Measurements from ENCODE around the gene SMS. TPM values are rescaled to one million over a fixed set of nuclear protein-coding genes. Genes with fewer than 3 reads are reported as not detected.
A peak's percentile ranks its signal among the peaks of the same experiment; 100 is the strongest.

SMS gene
- total RNA-seq, 1 experiment from 2014 or later = 218 TPM

DNA sequence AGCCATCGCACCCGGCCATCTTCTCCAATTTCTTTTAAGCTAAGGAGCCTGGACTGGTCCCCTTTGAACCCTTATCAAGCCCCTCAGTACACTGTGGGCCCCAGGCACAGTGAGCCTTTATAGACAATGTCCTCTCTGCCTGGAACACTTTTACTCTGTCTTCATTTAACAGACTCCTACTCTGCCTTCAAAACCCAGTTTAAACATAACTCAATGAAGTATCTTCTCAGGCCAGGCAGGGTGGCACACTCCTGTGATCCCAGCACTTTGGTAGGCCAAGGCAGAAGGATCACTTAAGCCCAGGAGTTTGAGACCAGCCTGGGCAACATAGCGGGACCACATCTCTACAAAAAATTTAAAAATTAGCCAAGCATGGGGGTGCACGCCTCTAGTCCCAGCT is 27.5 kb upstream of the SMS start:
- H3K79me2 ChIP-seq (ENCODE audit: low read depth) = no peaks in the 10 kb centered on the region
- DNase-seq = no peak
- no peaks in the 10 kb centered on the region for H3K9me3 ChIP-seq (ENCODE audit: insufficient read depth, low read depth)
- ChIA-PET POLR2A (ENCODE audit: unreplicated experiment) (no interaction called here), CTCF (no interaction called here)
- no peak overlapping the region for H3K27ac ChIP-seq
- BruUV-seq (replicated peaks) = no TSS peak
- H2AFZ ChIP-seq = no peak overlapping the region
- intact Hi-C loops (cut with micrococcal nuclease; ENCODE audit: unreplicated experiment) = no loop called here
- no peaks in the 10 kb centered on the region for H4K20me1 ChIP-seq (ENCODE audit: insufficient read depth)
- H3K4me3 ChIP-seq = no peak overlapping the region
- H3K27me3 ChIP-seq (ENCODE audit: insufficient read depth, low read depth) = no peaks in the 10 kb centered on the region
- no peak overlapping the region for H3K4me2 ChIP-seq
- no peaks in the 10 kb centered on the region for H3K36me3 ChIP-seq (ENCODE audit: low read depth)
- TF ChIP-seq EZH2 (IDR thresholded peaks at IDR 0.05; ENCODE audit: low read depth) = no peak
- TF ChIP-seq, protein P1, sequence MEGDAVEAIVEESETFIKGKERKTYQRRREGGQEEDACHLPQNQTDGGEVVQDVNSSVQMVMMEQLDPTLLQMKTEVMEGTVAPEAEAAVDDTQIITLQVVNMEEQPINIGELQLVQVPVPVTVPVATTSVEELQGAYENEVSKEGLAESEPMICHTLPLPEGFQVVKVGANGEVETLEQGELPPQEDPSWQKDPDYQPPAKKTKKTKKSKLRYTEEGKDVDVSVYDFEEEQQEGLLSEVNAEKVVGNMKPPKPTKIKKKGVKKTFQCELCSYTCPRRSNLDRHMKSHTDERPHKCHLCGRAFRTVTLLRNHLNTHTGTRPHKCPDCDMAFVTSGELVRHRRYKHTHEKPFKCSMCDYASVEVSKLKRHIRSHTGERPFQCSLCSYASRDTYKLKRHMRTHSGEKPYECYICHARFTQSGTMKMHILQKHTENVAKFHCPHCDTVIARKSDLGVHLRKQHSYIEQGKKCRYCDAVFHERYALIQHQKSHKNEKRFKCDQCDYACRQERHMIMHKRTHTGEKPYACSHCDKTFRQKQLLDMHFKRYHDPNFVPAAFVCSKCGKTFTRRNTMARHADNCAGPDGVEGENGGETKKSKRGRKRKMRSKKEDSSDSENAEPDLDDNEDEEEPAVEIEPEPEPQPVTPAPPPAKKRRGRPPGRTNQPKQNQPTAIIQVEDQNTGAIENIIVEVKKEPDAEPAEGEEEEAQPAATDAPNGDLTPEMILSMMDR (conservative IDR thresholded peaks at IDR 0.05) = no peak
- H3K9me2 ChIP-seq (ENCODE audit: insufficient read depth) = no peaks in the 10 kb centered on the region
- H3F3A ChIP-seq (ENCODE audit: insufficient read depth, low read depth) = no peaks in the 10 kb centered on the region
- no peaks in the 10 kb centered on the region for H3K4me1 ChIP-seq (replicated peaks; ENCODE audit: insufficient read depth)

DNA sequence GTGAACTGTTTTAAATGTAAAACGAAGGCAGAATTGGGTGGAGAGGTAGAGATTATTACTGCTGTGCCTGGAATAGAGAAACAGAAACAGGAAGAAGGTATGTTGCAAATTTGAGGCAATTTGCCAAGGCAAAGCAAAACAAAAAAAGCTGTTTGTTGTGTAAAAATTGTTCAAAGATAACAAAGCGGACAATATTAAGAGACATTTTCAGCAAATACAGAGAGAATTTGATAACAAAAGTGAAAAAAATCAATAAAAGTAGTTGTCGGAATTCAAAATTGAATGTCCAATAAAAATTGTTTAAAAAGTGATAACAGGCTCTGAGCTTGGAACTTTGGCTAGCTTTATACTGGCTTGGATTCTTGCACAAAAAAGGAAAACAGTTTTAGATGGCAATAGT is 14.4 kb upstream of the SMS start:
- peaks cover 15% of the 10 kb centered on the region for H3F3A ChIP-seq (ENCODE audit: insufficient read depth, low read depth)
- H3K27me3 ChIP-seq (ENCODE audit: insufficient read depth, low read depth) = no peaks in the 10 kb centered on the region
- no peak overlapping the region for H3K4me3 ChIP-seq
- POLR2A ChIA-PET (ENCODE audit: unreplicated experiment) = interaction anchor here (0.6 to 0.8 kb wide), 3 partner anchors 14 to 78 kb away, joined by 3 to 22 read pairs (median 5); no protein-coding TSS in a partner anchor
- no peaks in the 10 kb centered on the region for H3K36me3 ChIP-seq (ENCODE audit: low read depth)
- CTCF ChIA-PET = no interaction called here
- no peaks in the 10 kb centered on the region for H3K79me2 ChIP-seq (ENCODE audit: low read depth)
- intact Hi-C loops (cut with micrococcal nuclease; ENCODE audit: unreplicated experiment) = loop anchor here (2.0 to 5.0 kb wide), 2 partner anchors 47 to 136 kb away; no protein-coding TSS in a partner anchor
- H3K4me1 ChIP-seq (replicated peaks; ENCODE audit: insufficient read depth) = peaks cover 17% of the 10 kb centered on the region
- H4K20me1 ChIP-seq (ENCODE audit: insufficient read depth) = no peaks in the 10 kb centered on the region
- H3K9me3 ChIP-seq (ENCODE audit: insufficient read depth, low read depth) = no peaks in the 10 kb centered on the region; the same call in 1 of the 2 replicates
- no peak for DNase-seq
- H2AFZ ChIP-seq = no peak overlapping the region
- H3K27ac ChIP-seq = peak overlapping the region; percentile 82
- no peaks in the 10 kb centered on the region for H3K9me2 ChIP-seq (ENCODE audit: insufficient read depth)
- TF ChIP-seq, protein P1 (conservative IDR thresholded peaks at IDR 0.05) = no peak
- no peak for TF ChIP-seq EZH2 (IDR thresholded peaks at IDR 0.05; ENCODE audit: low read depth)
- no peak overlapping the region; the same call in 1 of the 2 replicates for H3K4me2 ChIP-seq
- TSS peak; percentile 76 for BruUV-seq (replicated peaks)

DNA sequence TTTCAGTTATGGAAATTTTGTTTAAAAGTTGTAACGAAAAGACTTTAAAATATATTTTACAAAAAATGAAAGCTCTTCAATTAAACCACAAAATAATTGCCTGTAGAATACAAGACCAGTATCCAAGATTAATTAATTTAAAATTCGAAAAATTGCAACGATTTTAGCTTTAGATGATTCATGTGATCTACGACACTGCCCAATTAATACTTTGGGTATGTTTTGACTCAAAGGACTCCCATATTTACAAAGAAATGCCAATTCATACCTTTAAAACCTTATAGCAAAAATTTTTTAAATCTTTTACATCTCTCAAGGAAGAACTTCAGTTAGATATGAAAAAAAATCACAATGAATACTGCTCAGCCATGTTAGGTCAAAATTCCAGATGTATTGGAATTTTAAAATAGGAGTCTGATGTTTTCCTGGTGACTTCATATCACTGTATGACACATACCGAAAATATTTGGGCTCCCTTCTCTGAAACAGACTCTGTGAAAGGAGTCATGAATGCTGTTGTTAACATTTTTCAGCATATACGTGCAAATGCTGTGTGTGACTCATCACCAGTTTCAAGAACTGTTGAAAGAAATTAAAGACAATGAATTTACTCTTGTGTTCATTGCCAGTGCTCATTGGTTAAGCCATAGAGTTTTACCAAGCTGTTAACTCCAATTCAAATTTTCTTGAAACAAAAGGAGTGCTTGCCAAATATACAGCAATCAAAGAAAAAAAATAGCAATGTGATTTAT is 13.8 kb upstream of the SMS start:
- BruUV-seq (replicated peaks) = no TSS peak
- H3K79me2 ChIP-seq (ENCODE audit: low read depth) = no peaks in the 10 kb centered on the region
- H3F3A ChIP-seq (ENCODE audit: insufficient read depth, low read depth) = peaks cover 18% of the 10 kb centered on the region
- no peak overlapping the region for H3K4me3 ChIP-seq
- H3K9me2 ChIP-seq (ENCODE audit: insufficient read depth) = no peaks in the 10 kb centered on the region
- no peak for TF ChIP-seq EZH2 (IDR thresholded peaks at IDR 0.05; ENCODE audit: low read depth)
- TF ChIP-seq, protein P1 (conservative IDR thresholded peaks at IDR 0.05) = no peak
- ChIA-PET POLR2A (ENCODE audit: unreplicated experiment) (interaction anchor here (0.6 to 0.8 kb wide), 2 partner anchors 15 kb away, joined by 5 to 22 read pairs; no protein-coding TSS in a partner anchor), CTCF (interaction anchor here (1.5 kb wide), 1 partner anchor 46 kb away, joined by 3 read pairs; no protein-coding TSS in a partner anchor)
- no peaks in the 10 kb centered on the region for H4K20me1 ChIP-seq (ENCODE audit: insufficient read depth)
- peak overlapping the region; percentile 82 for H3K27ac ChIP-seq
- H3K9me3 ChIP-seq (ENCODE audit: insufficient read depth, low read depth) = no peaks in the 10 kb centered on the region; the same call in 1 of the 2 replicates
- H3K36me3 ChIP-seq (ENCODE audit: low read depth) = no peaks in the 10 kb centered on the region
- intact Hi-C loops (cut with micrococcal nuclease; ENCODE audit: unreplicated experiment) = loop anchor here (1.0 to 5.0 kb wide), 3 partner anchors 14 to 136 kb away; partner anchors contain the start of gene SMS
- no peak overlapping the region for H2AFZ ChIP-seq
- peak; percentile 24 to 94 for DNase-seq
- peaks cover 17% of the 10 kb centered on the region for H3K4me1 ChIP-seq (replicated peaks; ENCODE audit: insufficient read depth)
- H3K27me3 ChIP-seq (ENCODE audit: insufficient read depth, low read depth) = no peaks in the 10 kb centered on the region
- peak overlapping the region; percentile 35 for H3K4me2 ChIP-seq
